Stimulated activated CD8-positive, alpha-beta memory T cell treated with anti-CD3 and anti-CD28 coated beads, Interleukin-12 subunit alpha, Interleukin-12 subunit beta, amount 100 ng/mL, for 1 hour (primary cell): ENCODE measurements around the gene PEX26.
"Not testable (repeated sequence)": the region's sequence is repeated elsewhere in the genome, so short reads cannot be mapped to it uniquely, and the experiment has no call there.

Source experiments
- DNase-seq: peaks from one replicate; pipeline ENCODE4 v3.0.0-alpha.2; 2020; ENCODE audit warnings: low read depth

The PEX26 gene

DNA sequence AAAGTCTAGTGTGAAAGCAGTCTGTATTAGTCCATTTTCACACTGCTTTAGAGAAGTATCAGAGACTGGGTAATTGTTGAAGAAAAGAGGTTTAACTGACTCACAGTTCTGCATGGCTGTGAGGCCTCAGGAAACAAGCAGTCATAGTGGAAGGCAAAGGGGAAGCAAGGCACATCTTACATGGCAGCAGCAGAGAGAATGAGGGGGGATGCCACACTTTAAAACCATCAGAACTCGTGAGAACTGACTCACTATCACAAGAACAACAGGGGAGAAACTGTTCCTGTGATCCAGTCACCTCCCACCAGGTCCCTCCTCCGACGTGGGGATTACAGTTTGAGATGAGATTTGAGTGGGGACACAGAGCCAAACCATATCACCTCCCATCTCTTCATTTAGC is 19.0 kb downstream of the PEX26 start:
- DNase-seq, result no peak

DNA sequence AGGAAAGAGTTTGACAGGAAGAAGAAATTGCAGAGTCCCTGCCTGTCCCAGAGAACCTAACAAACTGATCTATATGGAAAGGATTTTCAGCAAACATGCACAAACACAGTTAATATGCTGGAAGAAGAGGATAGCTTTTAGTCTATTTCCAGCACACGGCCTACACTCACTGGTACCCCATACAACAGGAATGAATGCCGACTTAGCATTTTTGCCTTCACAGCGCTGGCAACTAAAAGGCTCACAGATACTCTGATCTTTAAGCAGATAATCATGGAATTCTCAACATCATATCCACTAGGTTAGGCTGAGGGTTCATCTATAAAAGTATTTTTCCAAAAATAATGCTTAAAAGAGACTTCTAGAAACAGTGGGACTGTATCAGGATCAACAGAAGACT is 23.0 kb downstream of the PEX26 start:
- no peak for DNase-seq

DNA sequence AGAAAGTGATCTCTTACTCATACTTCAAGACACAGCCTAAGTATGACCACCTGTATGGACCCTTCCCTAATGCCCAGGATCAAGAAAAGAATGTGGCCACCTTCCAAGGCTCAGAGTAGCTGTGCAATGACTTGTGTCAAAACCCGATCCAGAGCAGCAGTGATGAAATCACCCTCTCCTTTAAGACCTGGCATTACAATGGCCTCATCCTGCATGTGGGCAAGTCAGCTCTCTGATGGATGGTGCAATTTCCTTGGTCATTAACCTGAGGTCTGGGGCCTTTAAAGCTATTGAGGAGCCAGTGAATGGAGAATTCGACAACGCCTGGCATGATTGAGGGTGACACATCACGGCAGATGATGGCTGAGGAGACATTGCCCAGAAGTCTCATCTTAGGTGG is 23.7 kb downstream of the PEX26 start:
- no peak for DNase-seq

DNA sequence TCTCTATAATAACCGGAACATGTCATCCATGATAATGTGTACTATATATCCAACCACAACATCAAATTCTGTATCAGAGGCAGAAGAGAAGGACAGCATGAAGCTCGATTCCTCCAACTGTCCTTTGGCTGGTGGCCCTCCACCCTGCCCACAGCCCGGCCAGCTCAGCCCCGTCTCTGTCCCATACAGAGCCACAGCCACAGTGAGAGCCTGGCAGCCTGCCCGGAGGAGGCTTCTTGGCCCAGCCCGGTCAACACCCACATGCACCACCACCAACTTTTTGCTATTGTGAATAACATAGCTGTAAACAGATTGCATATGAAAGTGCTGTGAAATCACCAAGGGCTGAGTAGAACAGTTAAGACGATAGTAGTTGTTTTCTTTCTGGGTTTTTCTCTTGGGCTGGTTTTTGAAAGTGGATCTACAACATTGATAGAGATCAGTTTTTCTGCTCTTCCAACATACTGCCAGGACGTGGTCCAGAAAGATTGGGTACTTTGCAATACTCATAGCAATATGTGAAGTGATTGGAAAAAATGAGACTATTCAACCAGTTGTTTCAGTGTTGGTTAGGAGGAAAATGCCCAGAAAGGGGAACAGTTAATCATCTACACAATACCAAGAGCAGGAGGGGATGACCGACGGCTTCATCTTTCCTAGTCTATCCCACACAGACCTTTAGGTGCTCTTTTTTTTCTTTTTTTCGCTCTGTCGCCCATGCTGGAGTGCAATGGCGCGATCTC is 25.9 kb downstream of the PEX26 start:
- no peak for DNase-seq

DNA sequence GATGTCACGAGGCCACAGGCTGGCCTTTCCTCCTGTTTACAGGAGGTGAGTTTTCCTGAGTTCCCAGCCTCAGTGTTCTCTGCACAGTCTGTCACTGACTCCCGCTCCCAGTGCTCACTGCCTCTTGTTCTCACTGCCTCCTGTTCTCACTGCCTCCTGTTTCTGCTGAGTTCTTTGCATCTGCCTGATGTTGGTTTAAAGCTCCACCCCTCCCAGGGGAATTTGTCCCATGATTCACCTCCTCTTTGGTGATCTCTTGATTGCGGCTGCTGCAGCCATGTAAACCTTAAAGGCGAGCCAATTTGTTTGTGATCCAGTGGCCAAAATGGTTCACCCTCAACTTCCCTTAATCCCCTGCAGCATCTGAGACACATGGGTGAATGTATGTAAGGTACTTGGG is 26.8 kb downstream of the PEX26 start:
- no peak for DNase-seq

DNA sequence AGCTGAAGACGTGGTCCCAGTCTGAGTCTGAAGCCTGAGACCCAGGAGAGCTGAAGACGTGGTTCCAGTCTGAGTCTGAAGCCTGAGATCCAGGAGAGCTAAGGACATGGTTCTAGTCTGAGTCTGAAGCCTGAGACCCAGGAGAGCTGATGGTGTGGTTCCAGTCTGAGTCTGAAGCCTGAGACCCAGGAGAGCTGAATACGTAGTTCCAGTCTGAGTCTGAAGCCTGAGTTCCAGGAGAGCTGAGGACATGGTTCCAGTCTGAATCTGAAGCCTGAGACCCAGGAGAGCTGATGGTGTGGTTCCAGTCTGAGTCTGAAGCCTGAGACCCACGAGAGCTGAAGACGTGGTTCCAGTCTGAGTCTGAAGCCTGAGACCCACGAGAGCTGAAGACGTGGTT is 28.2 kb downstream of the PEX26 start:
- DNase-seq, result not testable (repeated sequence)

DNA sequence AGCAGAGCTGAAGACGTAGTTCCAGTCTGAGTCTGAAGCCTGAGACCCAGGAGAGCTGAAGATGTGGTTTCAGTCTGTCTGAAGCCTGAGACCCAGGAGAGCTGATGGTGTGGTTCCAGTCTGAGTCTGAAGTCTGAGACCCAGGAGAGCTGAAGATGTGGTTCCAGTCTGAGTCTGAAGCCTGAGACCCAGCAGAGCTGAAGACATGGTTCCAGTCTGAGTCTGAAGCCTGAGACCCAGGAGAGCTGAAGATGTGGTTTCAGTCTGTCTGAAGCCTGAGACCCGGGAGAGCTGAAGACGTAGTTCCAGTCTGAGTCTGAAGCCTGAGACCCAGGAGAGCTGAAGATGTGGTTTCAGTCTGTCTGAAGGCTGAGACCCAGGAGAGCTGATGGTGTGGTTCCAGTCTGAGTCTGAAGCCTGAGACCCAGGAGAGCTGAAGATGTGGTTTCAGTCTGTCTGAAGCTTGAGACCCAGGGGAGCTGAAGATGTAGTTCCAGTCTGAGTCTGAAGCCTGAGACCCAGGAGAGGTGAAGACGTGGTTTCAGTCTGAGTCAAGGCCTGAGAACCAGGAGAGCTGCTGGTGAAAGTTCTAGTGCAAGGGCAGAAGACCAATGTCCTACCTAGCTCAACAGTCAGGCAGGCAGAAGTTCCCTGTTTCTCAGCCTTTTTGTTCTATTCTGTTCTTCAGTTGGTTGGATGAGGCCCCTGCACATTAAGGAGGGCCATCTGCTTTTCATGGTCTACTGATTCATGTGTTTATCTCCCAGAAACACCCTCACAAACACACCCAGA is 29.0 kb downstream of the PEX26 start:
- DNase-seq, result not testable (repeated sequence)

DNA sequence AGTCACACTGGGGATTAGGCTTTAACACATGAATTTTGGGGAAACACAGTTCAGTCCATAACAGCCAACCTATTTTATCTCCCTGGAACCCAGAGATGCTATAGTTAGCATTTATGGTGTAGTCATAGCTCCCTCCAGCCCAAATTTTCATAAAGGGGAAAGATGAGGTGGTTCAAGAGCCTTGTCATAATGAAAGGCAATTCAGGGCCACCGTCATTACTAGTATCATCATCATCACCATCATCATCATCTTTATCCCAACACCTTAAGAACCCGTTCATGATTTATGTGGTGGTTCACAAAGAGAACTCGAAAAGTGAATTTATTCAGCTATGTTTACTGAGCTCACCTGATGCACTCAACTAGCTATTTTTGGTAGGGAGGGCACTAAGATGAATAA is 30.4 kb downstream of the PEX26 start:
- DNase-seq, result no peak

DNA sequence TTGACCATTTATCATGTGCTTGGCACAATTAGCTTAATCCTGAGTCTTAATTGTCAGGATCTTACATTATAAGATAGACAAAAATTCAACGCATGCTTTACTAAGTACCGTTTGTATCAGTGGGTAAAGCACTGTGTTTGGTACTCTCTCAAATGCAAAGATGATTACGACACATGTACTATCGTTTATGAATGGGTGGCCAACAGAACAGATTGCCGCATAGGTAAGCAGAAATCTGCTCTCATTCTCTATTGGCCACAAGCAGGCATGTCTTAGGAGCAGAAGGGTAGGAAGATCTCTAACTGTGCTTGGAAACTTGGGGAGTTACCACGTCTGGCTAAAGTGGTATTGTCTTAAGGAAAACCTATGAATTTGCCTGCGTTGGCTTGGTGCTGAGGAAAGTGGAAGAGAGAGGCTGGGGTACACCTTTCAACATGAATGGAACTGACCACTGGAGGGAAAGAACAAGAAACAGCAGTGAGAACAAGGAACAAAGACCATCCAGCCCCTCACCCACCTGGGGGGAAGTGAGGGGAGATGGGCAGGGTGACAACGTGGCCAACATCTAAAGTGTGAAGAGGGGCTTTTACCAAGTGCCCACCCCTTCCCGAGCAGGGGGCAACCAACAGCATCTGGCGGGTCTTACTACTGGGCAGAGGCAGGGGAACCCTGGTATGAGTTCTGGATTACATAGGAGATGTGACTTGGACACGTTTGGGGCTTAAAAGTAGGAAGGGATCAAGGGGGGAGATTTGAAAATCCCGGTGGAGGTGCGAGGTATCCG is 31.8 kb downstream of the PEX26 start:
- no peak for DNase-seq

DNA sequence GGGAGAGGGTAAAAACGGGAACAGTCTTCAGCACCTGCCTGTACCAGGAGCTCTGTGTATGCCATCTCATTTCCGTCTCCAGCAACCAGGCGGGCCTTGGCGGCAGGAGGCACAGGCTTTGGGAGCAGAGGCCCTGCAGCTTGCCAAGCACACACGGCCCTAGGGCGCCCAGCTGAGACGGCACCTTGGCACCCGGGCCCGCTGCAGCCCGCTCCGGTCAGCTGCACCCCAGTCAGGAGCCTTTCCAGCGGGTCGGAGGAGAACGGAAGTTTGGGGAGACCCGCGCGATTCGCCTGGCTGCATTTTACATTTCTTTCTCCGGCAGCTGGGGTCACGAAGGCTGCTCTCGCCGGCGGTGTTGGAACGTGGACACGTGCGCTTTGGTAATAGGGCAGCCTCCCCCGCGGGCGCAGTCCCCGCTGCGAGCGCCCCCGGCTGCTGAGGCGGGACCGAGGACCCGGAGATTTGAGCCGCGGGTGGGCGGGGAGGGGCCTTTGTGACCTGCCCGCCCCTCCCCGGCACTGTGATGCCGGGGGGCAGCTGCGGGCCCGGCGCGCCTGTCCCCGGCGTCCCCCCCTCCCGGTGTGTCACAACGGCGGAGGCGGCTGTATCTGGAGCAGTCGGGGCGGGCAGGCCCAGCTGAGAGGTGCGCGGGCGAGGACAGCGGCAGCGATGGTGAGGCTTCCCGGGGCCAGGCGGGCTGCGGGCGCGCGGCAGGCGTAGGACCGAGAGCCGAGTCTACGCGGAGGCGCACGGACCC is 32.6 kb downstream of the PEX26 start, which contains the start of gene TUBA8:
TSS of gene TUBA8 (plus strand) at position 616 of the 760 bp plus-strand sequence. CDS start at position 673, 57 bp downstream.
- no peak for DNase-seq

DNA sequence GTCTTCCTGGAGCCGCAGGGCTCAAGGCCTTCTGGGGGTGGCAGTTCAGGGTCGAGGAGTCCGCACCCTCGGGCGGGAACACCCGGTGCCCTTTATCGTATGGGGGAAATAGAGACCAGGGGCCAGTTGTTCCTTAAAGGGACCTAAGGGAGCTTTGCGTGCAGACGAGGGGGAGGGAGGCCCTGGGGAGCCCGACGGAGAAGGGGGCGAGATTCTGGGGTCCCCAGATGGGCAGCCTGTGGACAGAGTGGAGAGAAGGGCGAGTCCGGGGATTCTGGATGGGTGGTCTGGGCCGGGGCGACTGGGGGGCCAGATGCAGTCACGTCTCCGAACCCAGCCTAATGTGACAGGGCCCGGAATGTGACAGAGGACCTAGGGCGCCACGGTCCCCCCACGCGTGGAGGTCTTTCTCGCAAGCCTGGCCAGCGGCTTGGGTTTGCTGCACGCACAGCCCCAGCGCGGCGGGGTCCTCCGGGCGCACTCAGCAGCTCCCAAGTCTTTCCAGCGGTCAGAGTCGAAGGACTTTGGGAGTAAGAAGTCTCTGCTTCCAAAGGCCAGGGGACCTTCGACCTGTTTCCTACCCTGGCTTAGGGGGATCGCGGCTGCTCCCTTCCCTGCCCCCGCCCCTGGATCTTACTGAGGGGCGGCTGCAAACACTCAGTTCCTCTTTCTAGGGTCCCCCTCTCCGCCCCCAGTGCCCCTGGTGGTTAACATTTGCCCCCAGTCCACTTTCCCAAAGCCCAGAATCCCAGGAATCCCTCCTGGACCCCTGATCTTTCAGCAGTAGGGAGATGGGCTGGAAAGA is 33.4 kb downstream of the PEX26 start:
- no peak for DNase-seq

DNA sequence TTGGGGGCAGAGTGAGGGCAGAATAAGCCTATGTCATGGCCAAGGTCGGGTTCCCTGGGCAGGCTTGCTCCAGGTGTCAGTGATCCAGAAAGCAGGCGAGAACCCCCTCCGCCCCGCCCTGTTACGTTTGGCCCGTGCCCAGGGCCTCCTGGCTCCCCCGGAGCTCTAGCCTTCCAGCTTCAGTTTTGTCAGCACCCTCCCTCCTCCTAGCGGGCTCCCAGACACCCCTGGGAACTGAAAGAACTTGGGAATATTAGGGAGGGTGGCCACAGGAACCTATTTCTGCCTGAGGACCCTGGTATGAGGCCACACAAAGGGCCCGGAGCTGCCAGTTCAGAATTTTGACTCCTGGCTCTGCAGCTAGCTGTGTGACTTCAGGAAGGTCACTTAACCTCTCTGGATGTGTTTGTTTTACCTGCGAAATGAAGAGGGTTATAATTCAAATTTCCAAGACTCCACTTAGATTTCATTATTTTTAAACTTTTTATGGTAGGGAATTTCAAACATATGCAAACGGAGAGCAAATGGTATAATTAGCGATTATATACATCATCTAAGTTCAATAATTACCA is 34.1 kb downstream of the PEX26 start:
- no peak for DNase-seq

DNA sequence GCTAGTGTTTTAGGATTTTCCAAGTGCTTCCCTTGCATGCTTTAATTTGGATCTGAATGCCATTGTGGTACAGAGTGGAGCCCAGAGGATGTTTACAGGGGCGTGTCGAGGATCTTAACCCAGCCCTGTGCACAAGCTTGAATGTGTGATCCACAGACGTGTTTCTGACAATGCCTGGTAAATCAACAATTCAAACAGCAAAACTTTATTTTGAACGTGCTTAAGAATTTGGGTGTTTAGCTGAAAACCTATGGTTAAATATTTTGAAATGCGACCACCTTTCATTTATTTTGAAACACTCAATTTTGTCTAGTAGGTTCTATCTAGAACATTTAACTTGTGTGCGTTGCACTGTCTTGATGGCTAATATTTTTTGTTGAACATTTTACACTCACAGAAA is 34.6 kb downstream of the PEX26 start:
- DNase-seq, result no peak

DNA sequence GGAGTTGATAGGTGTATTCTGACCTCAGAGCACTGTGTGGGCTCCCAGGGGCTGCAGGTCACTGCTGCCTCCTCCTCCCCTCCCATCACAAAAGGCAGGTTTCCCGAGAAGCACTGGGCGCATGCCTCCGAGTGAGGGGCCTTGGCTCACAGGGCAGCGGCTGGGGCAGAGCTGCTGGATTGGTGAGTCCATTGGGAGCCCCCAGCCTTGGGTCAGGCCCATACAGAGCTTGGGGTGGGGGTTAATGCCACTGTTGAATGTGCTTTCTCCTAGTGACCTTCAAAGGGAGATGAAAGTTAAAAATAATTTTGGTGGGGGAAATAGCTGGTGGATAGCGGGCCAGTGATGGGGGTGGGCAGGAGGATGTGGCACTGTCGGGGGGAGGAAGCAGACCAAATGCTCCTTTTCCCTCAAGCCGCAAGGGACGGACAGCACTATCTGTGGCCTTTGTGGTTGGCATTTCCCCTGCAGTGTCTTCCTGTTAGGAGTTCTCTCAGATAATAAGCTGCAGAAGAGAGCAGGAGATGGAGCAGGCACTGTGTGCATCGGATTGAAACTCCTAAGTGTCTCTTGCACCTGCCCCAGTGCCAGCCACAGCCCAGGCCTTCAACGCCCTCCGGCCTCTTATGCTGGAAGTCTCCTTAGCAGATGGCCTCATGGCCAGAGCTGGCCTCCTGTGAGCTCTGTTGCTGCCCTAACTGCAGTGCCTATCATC is 36.0 kb downstream of the PEX26 start:
- DNase-seq, result no peak

DNA sequence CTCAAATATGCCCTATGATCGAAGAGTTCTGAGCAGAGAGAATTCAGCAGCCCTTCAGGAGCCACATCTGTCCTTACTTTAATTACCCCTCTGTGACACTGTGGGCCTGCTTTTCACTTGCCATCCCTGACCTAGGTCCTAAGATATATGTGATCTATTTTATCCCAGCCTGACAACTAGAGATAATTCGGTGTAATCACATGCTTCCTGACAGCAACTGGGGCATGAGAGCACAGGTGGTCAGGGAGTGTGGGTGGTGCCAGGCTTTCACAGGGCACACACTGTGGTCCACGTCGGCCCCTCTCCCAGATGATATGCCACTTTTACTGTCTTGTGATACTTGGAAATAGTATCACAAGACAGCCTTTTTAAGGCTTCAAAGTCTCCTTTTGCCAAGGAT is 36.7 kb downstream of the PEX26 start:
- no peak for DNase-seq

DNA sequence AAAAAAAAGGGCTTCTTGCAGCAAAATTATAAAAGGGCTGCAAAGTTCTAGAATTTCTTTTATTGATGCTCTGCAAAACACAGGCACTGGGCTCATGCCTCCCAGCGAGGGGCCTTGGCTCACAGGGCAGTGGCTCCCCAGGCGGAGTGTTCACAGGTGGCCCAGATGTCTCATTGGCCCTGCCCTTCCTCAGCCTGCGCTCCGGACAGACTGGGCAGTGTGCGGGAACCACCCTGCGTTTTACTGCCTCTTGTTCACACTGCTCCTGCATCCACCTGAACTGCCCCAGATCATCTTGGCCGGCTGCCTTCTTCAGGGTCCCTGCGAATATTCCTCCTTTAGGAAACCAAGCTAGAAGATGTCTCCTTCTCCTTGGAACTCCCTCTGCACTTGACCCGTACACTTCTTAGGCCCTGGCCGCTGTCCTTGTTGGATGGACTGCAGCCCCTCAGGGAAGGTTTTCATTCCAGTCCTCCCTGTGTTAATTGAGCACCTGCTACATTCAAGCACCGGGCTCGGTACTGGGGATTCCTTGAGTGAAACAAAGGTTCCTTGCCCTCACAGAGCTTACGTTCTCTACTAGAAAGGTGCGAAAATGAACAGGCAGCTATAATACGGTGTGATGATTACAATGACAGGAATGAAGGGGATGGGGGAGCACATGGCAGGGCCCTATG is 37.3 kb downstream of the PEX26 start:
- DNase-seq, result no peak

DNA sequence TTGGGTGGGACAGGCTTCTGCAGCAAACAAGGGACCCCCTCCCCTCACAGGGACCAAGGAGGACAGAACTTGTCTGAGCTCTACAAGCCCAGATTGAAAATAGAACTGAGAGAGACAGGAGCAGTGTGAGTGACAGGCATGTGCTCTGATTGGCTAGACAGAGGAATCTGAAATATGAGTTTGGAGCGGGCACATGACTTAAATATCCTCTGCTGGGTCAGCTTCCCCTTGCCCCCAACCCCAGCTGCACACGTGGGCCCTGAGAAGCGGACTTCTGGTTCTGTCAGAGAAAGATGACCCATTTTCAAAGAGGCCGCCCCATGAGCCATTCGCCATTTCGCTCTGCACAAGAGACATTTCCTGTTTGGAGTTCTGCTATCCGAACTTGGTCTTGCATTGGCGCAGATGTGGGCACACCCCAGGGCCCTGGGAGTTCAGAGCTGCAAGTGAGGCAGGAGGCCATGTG is 38.1 kb downstream of the PEX26 start:
- no peak for DNase-seq

DNA sequence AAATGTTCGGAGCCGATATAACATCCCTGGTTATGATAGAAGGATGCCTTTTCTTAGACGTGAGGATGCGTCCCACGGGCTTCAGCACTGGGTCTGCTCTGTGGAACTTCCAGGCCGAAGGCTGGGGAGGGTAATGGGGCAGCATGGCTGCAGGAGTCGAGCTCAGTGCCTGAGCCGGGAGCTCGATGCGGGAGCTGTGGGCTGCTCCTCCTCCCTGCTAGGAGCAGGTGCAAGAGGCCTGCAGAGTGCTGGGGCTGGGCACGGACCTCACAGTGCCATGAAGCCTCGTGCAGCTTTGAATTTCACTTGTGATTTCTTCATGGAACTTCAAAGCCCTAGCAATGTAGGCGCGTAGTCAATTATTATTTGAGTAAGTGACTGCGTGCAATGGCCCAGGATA is 38.8 kb downstream of the PEX26 start:
- no peak for DNase-seq

DNA sequence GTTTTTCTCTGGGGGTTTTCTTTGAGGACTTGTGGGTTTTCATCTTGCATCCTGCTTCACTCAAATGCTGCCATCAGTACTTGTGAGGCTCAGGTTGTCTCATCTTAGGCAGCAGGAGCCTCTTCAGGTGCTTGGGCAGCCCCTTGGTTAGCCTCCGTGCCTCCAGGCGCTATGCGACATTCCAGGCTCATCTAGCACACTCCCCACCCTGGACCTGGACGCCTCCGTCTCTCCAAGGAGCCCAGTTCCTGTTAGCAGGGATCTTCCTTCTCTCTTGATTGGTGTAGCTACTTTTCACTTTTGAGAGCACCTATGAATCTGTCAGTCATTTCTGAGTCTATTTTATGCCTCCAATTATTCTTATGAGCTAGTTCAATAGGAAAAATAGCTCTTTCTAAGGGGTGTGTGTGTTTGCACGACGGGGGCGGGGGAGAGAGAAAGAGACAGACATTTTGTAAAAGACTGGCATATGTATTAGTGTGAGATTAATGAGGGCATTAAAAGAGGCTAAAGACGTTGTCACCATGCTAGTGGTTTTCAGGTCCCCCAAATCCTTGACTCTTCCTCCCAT is 40.6 kb downstream of the PEX26 start:
- DNase-seq, result no peak
